ENCODE results near the gene TPSAB1.

DNA sequence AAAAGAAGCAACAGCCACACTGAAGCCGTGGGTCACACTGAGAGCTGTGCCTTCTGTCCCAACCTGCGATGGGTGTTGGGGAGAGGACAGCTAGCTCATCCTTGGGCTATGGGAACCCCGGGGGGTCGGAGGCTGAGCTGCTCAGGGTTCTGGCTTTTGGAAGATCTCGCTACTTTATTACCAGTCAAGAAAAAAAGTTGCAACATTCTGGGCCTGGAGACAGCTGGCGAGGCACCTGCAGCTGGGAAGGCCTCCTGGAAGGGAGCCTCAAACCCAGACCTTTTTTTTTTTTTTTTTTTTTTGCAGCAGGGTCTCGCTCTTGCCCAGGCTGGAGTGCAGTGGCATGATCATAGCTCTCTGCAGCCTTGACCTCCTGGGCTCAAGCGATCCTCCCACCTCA lies 40.3 kb downstream of the TPSAB1 start:
- TF ChIP-seq, protein P1, sequence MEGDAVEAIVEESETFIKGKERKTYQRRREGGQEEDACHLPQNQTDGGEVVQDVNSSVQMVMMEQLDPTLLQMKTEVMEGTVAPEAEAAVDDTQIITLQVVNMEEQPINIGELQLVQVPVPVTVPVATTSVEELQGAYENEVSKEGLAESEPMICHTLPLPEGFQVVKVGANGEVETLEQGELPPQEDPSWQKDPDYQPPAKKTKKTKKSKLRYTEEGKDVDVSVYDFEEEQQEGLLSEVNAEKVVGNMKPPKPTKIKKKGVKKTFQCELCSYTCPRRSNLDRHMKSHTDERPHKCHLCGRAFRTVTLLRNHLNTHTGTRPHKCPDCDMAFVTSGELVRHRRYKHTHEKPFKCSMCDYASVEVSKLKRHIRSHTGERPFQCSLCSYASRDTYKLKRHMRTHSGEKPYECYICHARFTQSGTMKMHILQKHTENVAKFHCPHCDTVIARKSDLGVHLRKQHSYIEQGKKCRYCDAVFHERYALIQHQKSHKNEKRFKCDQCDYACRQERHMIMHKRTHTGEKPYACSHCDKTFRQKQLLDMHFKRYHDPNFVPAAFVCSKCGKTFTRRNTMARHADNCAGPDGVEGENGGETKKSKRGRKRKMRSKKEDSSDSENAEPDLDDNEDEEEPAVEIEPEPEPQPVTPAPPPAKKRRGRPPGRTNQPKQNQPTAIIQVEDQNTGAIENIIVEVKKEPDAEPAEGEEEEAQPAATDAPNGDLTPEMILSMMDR (IDR thresholded peaks at IDR 0.05; ENCODE audit: low read depth, low read length): no peak
- TF ChIP-seq POLR2A (IDR thresholded peaks at IDR 0.05; ENCODE audit: extremely low read depth, insufficient read length) (no peak), MYC (IDR thresholded peaks at IDR 0.05; ENCODE audit: low read depth, low read length) (no peak)
- TF ChIP-seq, protein P2, sequence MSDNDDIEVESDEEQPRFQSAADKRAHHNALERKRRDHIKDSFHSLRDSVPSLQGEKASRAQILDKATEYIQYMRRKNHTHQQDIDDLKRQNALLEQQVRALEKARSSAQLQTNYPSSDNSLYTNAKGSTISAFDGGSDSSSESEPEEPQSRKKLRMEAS (IDR thresholded peaks at IDR 0.05; ENCODE audit: low read depth, low read length): no peak
